GM12874 (cell line): ENCODE results near the gene NLGN1.

Experiments
- TF ChIP-seq, protein P1 (sequence below): IDR thresholded peaks from 2 replicates; pipeline ENCODE4 v1.5.1; 2011; ENCODE audit warnings: low read depth, mild to moderate bottlenecking, control low read depth, low read length, moderate library complexity; ENCODE audit not compliant: insufficient read depth

Gene NLGN1

DNA sequence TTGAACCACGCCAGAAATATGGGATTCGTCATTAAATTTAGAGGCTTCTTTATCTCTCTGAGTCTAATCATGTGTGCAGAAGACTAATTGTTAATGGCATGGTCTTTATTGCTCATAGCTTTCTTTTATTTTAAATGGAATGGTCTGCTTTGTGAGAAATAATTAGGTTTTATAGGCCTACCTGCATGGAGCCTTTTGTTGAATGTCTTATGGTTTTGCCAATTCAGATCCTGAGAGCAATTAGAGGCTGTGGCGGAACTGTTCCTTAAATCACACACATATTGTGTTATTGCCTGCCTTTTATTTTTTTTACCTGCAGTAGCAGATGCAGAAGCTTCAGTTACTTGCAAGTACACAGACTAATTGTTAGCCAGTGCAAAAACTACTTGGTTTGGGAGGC lies 306.2 kb downstream of the NLGN1 start:
- TF ChIP-seq, protein P1, sequence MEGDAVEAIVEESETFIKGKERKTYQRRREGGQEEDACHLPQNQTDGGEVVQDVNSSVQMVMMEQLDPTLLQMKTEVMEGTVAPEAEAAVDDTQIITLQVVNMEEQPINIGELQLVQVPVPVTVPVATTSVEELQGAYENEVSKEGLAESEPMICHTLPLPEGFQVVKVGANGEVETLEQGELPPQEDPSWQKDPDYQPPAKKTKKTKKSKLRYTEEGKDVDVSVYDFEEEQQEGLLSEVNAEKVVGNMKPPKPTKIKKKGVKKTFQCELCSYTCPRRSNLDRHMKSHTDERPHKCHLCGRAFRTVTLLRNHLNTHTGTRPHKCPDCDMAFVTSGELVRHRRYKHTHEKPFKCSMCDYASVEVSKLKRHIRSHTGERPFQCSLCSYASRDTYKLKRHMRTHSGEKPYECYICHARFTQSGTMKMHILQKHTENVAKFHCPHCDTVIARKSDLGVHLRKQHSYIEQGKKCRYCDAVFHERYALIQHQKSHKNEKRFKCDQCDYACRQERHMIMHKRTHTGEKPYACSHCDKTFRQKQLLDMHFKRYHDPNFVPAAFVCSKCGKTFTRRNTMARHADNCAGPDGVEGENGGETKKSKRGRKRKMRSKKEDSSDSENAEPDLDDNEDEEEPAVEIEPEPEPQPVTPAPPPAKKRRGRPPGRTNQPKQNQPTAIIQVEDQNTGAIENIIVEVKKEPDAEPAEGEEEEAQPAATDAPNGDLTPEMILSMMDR, result no peak

DNA sequence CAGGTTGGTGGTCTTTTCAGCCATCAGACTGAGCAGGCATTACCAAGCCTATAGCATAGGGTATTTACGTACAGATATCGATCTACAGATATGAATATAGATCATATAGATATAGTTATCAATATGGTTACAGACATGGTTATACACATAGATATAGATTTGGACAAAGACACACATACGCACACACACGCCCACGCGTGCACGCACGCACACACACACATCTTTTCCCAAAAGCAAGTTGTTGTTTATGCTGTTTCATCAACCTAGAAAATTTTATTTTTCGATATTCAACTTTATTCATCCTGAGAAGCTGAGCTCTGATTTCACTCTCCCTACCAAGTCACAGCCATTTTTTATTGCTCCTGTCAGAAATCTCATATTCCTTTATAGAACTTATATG lies 309.1 kb downstream of the NLGN1 start:
- TF ChIP-seq, protein P1, result no peak

DNA sequence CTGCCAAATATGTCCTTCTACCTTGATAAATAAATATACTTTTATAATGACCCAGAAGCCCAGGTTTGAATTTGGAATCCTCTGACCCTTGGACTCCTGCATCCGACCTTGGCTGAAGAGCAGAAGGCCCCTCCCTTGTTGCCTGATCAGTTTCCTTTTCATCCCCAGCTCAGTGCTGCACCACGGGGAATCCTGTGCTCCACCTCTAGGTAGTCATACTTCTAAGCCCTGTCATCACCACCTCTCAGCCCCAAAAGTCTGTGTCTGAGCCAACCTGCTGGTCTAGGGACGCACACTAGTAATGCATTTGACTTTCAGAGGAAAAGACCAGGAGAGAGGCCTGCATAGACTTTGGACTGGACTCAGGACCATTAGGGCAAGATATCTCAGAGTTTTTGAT lies 310.6 kb downstream of the NLGN1 start:
- TF ChIP-seq, protein P1, result no peak

DNA sequence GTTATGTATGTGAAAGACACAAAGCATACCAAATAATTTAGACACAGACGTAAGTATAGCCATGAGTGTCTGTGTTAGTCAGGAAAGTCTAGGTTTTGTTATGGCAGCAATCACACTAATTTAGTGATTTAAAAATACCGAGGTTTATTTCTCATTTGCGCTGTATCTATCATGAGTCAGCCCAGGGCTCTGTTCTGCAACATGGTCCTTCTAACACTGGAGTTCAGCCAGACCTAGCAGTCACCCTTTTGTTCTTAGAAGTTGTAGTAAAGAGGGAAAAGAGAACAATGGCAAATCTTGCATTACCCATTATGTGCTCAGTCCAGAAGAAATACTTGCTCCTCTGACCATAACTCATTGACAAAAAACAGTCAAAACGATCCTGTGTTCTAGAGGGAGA lies 311.5 kb downstream of the NLGN1 start:
- TF ChIP-seq, protein P1, result no peak

DNA sequence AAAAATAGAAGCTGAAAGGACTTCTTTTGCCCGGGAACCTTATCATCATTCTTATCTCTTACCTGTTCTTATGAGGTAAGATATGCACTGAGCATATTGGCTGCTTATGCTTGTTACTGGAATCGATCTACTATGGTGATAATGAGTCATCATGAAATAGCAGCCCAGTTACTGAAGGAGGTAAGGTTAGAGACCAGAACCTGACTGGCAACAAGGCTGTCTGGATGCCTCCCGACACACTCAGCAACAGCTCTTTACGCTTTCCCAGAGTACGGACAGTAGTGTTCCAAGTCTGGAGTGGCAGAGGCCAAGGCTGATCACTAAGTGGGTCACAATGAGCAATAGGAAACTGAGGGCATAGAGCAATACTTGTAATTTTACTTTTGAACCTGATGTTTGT lies 314.1 kb downstream of the NLGN1 start:
- TF ChIP-seq, protein P1, result no peak

DNA sequence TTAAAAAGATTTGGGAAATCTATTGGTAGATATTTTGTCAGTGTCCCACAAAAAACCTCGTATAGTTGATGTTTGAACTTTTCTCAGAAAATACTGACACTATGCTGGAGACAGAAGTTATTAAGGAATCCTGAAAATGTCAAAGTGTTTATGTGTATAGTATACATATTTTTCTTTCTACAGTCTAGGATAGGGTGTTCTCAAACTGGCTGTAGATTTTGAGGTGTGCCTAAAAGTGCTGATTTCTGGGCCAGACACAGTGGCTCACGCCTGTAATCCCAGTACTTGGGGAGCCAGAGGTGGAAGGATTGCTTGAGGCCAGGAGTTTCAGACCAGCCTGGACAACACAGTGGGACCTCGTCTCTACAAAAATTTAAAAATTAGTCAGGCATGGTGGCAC lies 322.0 kb downstream of the NLGN1 start:
- TF ChIP-seq, protein P1, result no peak

DNA sequence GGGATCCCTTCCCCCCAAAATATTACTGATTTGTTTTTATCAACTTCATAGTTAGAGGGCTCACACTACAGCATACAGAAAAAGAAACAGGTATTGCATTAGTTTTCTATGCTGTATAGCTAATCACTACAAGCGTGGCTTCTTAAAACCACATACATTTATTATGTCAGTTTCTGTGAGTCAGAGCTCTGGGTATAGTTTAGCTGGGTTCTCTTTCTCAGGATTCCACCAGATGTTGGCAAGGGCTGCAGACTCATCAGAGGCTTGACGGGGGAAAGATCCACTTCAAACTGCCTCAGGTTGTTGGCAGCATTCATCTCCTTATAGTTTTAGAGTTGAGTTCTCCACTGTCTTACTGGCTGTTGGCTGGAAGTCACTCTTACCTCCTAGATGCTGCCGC lies 328.0 kb downstream of the NLGN1 start:
- TF ChIP-seq, protein P1, result no peak

DNA sequence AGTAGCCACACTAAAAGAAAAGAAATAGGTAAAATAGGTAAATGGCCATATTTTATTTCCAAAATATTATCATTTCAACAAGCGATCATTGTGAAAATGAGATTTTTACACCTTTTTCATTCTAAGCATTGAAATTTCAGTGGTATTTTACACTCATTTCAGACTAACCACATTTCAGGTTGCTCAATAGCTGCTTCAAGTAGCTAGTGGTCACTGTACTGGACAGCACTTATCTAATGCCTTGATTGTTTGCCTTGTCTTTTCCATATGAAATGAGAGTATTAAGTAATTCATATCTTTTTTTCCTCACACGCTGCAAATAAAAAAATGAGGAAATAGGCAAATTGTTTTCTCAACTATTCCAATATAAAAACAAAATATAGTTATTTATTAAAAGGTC lies 332.8 kb downstream of the NLGN1 start:
- TF ChIP-seq, protein P1, result no peak
